GM23338 (cell line): Measurements from ENCODE around the gene MCC. TPM values are rescaled to one million over a fixed set of nuclear protein-coding genes. Genes with fewer than 3 reads are reported as not detected.

Experiments used
- ATAC-seq: fragments of 200-7000 bp; cut with Tn5 transposase; 3 replicates; pipeline ENCODE4 v1.9.1; 2020
- DNase-seq: peaks from one replicate; pipeline ENCODE4 v3.0.0-alpha.2; 2015; ENCODE audit warnings: low spot score
- H2AFZ ChIP-seq: fragments of 200-600 bp; sonication (generic); 2 replicates; pipeline ENCODE4 v1.8.0; 2016; ENCODE audit warnings: antibody characterized with exemption, mild to moderate bottlenecking, moderate library complexity
- H3F3A ChIP-seq: fragments of 200-600 bp; sonication (generic); replicated peaks from 2 replicates; pipeline ENCODE4 v1.8.0; 2017; ENCODE audit warnings: antibody characterized with exemption, mixed run types, low read depth
- H3K27ac ChIP-seq: fragments of 200-600 bp; sonication (generic); 2 replicates; pipeline ENCODE4 v1.6.1; 2016; ENCODE audit warnings: low read depth
- H3K27me3 ChIP-seq: fragments of 200-600 bp; sonication (generic); 2 replicates; pipeline ENCODE4 v1.8.0; 2016; ENCODE audit warnings: mild to moderate bottlenecking, mixed run types, moderate library complexity; ENCODE audit not compliant: insufficient read depth
- H3K36me3 ChIP-seq: fragments of 200-600 bp; sonication (generic); 2 replicates; pipeline ENCODE4 v1.8.0; 2016; ENCODE audit warnings: mild to moderate bottlenecking; ENCODE audit not compliant: insufficient read depth
- H3K4me1 ChIP-seq: fragments of 200-600 bp; sonication (generic); 2 replicates; pipeline ENCODE4 v1.8.0; 2016; ENCODE audit warnings: mild to moderate bottlenecking, moderate library complexity; ENCODE audit not compliant: insufficient read depth
- H3K4me2 ChIP-seq: fragments of 200-600 bp; sonication (generic); 2 replicates; pipeline ENCODE4 v1.7.1; 2017; ENCODE audit warnings: mixed run types
- H3K4me3 ChIP-seq: fragments of 200-600 bp; sonication (generic); 2 replicates; pipeline ENCODE4 v1.6.1; 2016; ENCODE audit warnings: mixed run types
- H3K79me2 ChIP-seq: fragments of 200-600 bp; sonication (generic); replicated peaks from 2 replicates; pipeline ENCODE4 v1.8.0; 2017; ENCODE audit warnings: mild to moderate bottlenecking; ENCODE audit not compliant: insufficient read depth
- H3K9me2 ChIP-seq: fragments of 200-600 bp; sonication (generic); 2 replicates; pipeline ENCODE4 v1.8.0; 2017; ENCODE audit not compliant: insufficient read depth
- H4K20me1 ChIP-seq: fragments of 200-600 bp; sonication (generic); replicated peaks from 2 replicates; pipeline ENCODE4 v1.8.0; 2017; ENCODE audit warnings: mild to moderate bottlenecking; ENCODE audit not compliant: insufficient read depth
- H3K27ac Mint-ChIP-seq: 2 replicates; pipeline ENCODE4 v1.8.0; 2020; ENCODE audit warnings: inconsistent platforms, mild to moderate bottlenecking, moderate library complexity, mixed read lengths
- H3K27me3 Mint-ChIP-seq: 3 replicates; pipeline ENCODE4 v1.8.0; 2022; ENCODE audit warnings: low read depth, mild to moderate bottlenecking, moderate library complexity, mixed read lengths, inconsistent platforms; ENCODE audit not compliant: insufficient read depth, poor library complexity
- H3K36me3 Mint-ChIP-seq: 3 replicates; pipeline ENCODE4 v1.8.0; 2021; ENCODE audit warnings: low read depth, mild to moderate bottlenecking, inconsistent platforms, moderate library complexity, mixed read lengths
- H3K4me1 Mint-ChIP-seq: 3 replicates; pipeline ENCODE4 v1.8.0; 2020; ENCODE audit warnings: mild to moderate bottlenecking, inconsistent platforms, mixed read lengths
- H3K4me3 Mint-ChIP-seq: 3 replicates; pipeline ENCODE4 v1.8.0; 2021; ENCODE audit warnings: moderate library complexity, mild to moderate bottlenecking, inconsistent platforms, mixed read lengths
- H3K9me3 Mint-ChIP-seq: 3 replicates; pipeline ENCODE4 v1.8.0; 2020; ENCODE audit warnings: moderate library complexity, mild to moderate bottlenecking, inconsistent platforms, mixed read lengths
- CTCF ChIP-seq, 2 experiments: fragments of 200-600 bp in 1 of 2; sonication (generic) in 1 of 2; conservative IDR thresholded peaks; 2 replicates each; pipeline versions ENCODE4 v1.5.1 to v1.6.1; 2016 to 2017; ENCODE audit warnings: antibody characterized with exemption in 2 of 2, low read depth in 2 of 2, mild to moderate bottlenecking in 2 of 2, moderate library complexity in 1 of 2
- EZH2 ChIP-seq: fragments of 200-600 bp; sonication (generic); IDR thresholded peaks from one replicate; pipeline ENCODE4 v1.8.0; 2017; ENCODE audit warnings: antibody characterized with exemption, mild to moderate bottlenecking, low read depth; ENCODE audit not compliant: unreplicated experiment
- EZH2phosphoT487 ChIP-seq: fragments of 200-600 bp; sonication (generic); IDR thresholded peaks from one replicate; pipeline ENCODE4 v1.8.1; 2018; ENCODE audit warnings: antibody characterized with exemption; ENCODE audit not compliant: unreplicated experiment
- JUNB ChIP-seq: IDR thresholded peaks from one replicate; pipeline ENCODE4 v1.6.1; 2016; ENCODE audit warnings: antibody characterized with exemption; ENCODE audit not compliant: unreplicated experiment
- NANOG ChIP-seq: IDR thresholded peaks from 2 replicates; pipeline ENCODE4 v1.6.1; 2016; ENCODE audit warnings: antibody characterized with exemption, borderline replicate concordance
- ZNF462 ChIP-seq: fragments of 250-450 bp; sonication (Bioruptor Pico); IDR thresholded peaks from 2 replicates; pipeline ENCODE4 v1.5.0; 2020; ENCODE audit warnings: mild to moderate bottlenecking, moderate library complexity
- polyA plus RNA-seq: library from polyadenylated mRNA; unstranded; fragments of >200 nt; fragmentation: Nextera tagmentation; extraction: Ambion mirVana; gene quantifications from 2 replicates; pipeline ENCODE4 v1.2.1, GENCODE V29; 2016
- total RNA-seq: library from RNA; depleted of rRNA; stranded (reverse); fragments of >200 nt; shearing (Covaris generic); gene quantifications from 2 replicates; pipeline ENCODE4 v1.2.3, GENCODE V29; 2014

Gene MCC
- total and polyA plus RNA-seq, 2 experiments from 2014 or later = 3.8 to 10.1 TPM

GRCh38 chr5:113246361-113246870, 241.8 kb downstream of the MCC start:
- peak; percentile 29 for DNase-seq
- H3K4me3 Mint-ChIP-seq = no peak overlapping the region
- H3K4me2 ChIP-seq = peak overlapping the region; percentile 40

GRCh38 chr5:113245427-113246225, 242.6 kb downstream of the MCC start:
- H3K36me3 Mint-ChIP-seq = no peaks in the 10 kb centered on the region; the same call in 2 of the 3 replicates
- H3F3A ChIP-seq = no peaks in the 10 kb centered on the region
- H3K9me2 ChIP-seq = no peaks in the 10 kb centered on the region
- H3K4me3 Mint-ChIP-seq = no peak overlapping the region
- no peaks in the 10 kb centered on the region for H3K27me3 ChIP-seq
- H3K79me2 ChIP-seq = no peaks in the 10 kb centered on the region
- peaks cover 27% of the 10 kb centered on the region for H3K4me1 Mint-ChIP-seq
- ATAC-seq (peak; percentile 76), DNase-seq (peak; percentile 38)
- H3K27ac ChIP-seq = peak overlapping the region; percentile 8; the same call in 1 of the 2 replicates
- H3K27me3 Mint-ChIP-seq = peaks cover 3% of the 10 kb centered on the region
- H3K4me2 ChIP-seq = peak overlapping the region; percentile 40
- H3K9me3 Mint-ChIP-seq = no peaks in the 10 kb centered on the region
- H3K27ac Mint-ChIP-seq = peak overlapping the region; percentile 22; the same call in 1 of the 2 replicates
- no peak overlapping the region for H2AFZ ChIP-seq
- H3K36me3 ChIP-seq = no peaks in the 10 kb centered on the region
- peaks cover 19% of the 10 kb centered on the region for H3K4me1 ChIP-seq
- no peak overlapping the region for H3K4me3 ChIP-seq
- TF ChIP-seq NANOG (peak; percentile 67; the same call in 1 of the 2 replicates), EZH2 (no peak), ZNF462 (CRISPR knock-in tag) (peak; percentile 88)
- H4K20me1 ChIP-seq = no peaks in the 10 kb centered on the region

More at GRCh38 chr5:113246361-113246870, 241.8 kb downstream of the MCC start:
- Mint-ChIP-seq H3K9me3 (no peaks in the 10 kb centered on the region), H3K4me1 (peaks cover 35% of the 10 kb centered on the region), H3K36me3 (no peaks in the 10 kb centered on the region; the same call in 2 of the 3 replicates), H3K27ac (no peak overlapping the region; the same call in 1 of the 2 replicates), H3K27me3 (peaks cover 3% of the 10 kb centered on the region)
- Histone ChIP-seq H3K4me1 (peaks cover 19% of the 10 kb centered on the region), H3F3A (no peaks in the 10 kb centered on the region), H4K20me1 (no peaks in the 10 kb centered on the region), H2AFZ (no peak overlapping the region), H3K4me3 (no peak overlapping the region), H3K27ac (0 out of 2 replicates have a peak overlapping the region, but pooled peaks have one; percentile 8), H3K9me2 (no peaks in the 10 kb centered on the region), H3K36me3 (no peaks in the 10 kb centered on the region), H3K79me2 (no peaks in the 10 kb centered on the region), H3K27me3 (no peaks in the 10 kb centered on the region)
- peak; percentile 48 for ATAC-seq
- TF ChIP-seq JUNB (no peak), NANOG (no peak), EZH2phosphoT487 (no peak), CTCF (conservative IDR thresholded peaks at IDR 0.05; ENCODE audit: low read depth in 2 of 2) (no peak)
